ENCODE data around the gene CLCN6.

The CLCN6 gene

GRCh38 chr1:11877074-11877473 is 71.1 kb downstream of the CLCN6 start:
- Histone ChIP-seq H3K4me1 (ENCODE audit: low read length) (no peaks in the 10 kb centered on the region), H3K9me3 (replicated peaks; ENCODE audit: insufficient read depth, low read length) (no peaks in the 10 kb centered on the region), H2AFZ (ENCODE audit: low read length) (no peak overlapping the region), H3K9me2 (replicated peaks; ENCODE audit: insufficient read depth, low read length) (no peaks in the 10 kb centered on the region), H3K27ac (ENCODE audit: low read length) (no peak overlapping the region), H4K20me1 (ENCODE audit: insufficient read depth, low read length) (no peaks in the 10 kb centered on the region), H3K4me3 (ENCODE audit: low read length) (no peak overlapping the region), H3K36me3 (replicated peaks; ENCODE audit: insufficient read depth, low read length) (no peaks in the 10 kb centered on the region), H3K27me3 (replicated peaks; ENCODE audit: insufficient read depth, low read length) (peaks cover 98% of the 10 kb centered on the region), H3K79me2 (ENCODE audit: low read length) (no peaks in the 10 kb centered on the region), H3K4me2 (ENCODE audit: low read depth, low read length) (no peak overlapping the region), H3F3A (ENCODE audit: insufficient read depth, low read length) (no peaks in the 10 kb centered on the region), H3K9ac (ENCODE audit: low read length) (no peak overlapping the region)
- no peak for DNase-seq
- no peak for TF ChIP-seq CTCF (IDR thresholded peaks at IDR 0.05; ENCODE audit: low read length)
- no peak for TF ChIP-seq EZH2phosphoT487 (IDR thresholded peaks at IDR 0.05; ENCODE audit: low read length)
- TF ChIP-seq EZH2 (optimal IDR thresholded peaks at IDR 0.05; ENCODE audit: low read depth, low read length): no peak

GRCh38 chr1:11878081-11878890 is 72.3 kb downstream of the CLCN6 start:
- Histone ChIP-seq H3K27me3 (replicated peaks; ENCODE audit: insufficient read depth, low read length) (peaks cover 100% of the 10 kb centered on the region), H3K4me2 (ENCODE audit: low read depth, low read length) (no peak overlapping the region), H3K9me2 (replicated peaks; ENCODE audit: insufficient read depth, low read length) (no peaks in the 10 kb centered on the region), H3K4me3 (ENCODE audit: low read length) (no peak overlapping the region), H3F3A (ENCODE audit: insufficient read depth, low read length) (no peaks in the 10 kb centered on the region), H4K20me1 (ENCODE audit: insufficient read depth, low read length) (no peaks in the 10 kb centered on the region), H3K27ac (ENCODE audit: low read length) (no peak overlapping the region), H3K9me3 (replicated peaks; ENCODE audit: insufficient read depth, low read length) (no peaks in the 10 kb centered on the region), H3K4me1 (ENCODE audit: low read length) (no peaks in the 10 kb centered on the region), H3K36me3 (replicated peaks; ENCODE audit: insufficient read depth, low read length) (no peaks in the 10 kb centered on the region), H2AFZ (ENCODE audit: low read length) (no peak overlapping the region), H3K79me2 (ENCODE audit: low read length) (no peaks in the 10 kb centered on the region), H3K9ac (ENCODE audit: low read length) (no peak overlapping the region)
- DNase-seq: no peak
- TF ChIP-seq EZH2phosphoT487 (IDR thresholded peaks at IDR 0.05; ENCODE audit: low read length): no peak
- TF ChIP-seq CTCF (IDR thresholded peaks at IDR 0.05; ENCODE audit: low read length): no peak
- TF ChIP-seq EZH2 (optimal IDR thresholded peaks at IDR 0.05; ENCODE audit: low read depth, low read length): no peak

- Histone ChIP-seq H3K9me2 (replicated peaks; ENCODE audit: insufficient read depth, low read length) (no peaks in the 10 kb centered on the region), H3K4me3 (ENCODE audit: low read length) (no peak overlapping the region), H4K20me1 (ENCODE audit: insufficient read depth, low read length) (no peaks in the 10 kb centered on the region), H3K79me2 (ENCODE audit: low read length) (no peaks in the 10 kb centered on the region), H3K36me3 (replicated peaks; ENCODE audit: insufficient read depth, low read length) (no peaks in the 10 kb centered on the region), H3K27me3 (replicated peaks; ENCODE audit: insufficient read depth, low read length) (peaks cover 100% of the 10 kb centered on the region), H3K4me1 (ENCODE audit: low read length) (no peaks in the 10 kb centered on the region), H3K9me3 (replicated peaks; ENCODE audit: insufficient read depth, low read length) (no peaks in the 10 kb centered on the region), H3K9ac (ENCODE audit: low read length) (no peak overlapping the region), H3K27ac (ENCODE audit: low read length) (no peak overlapping the region), H2AFZ (ENCODE audit: low read length) (no peak overlapping the region), H3K4me2 (ENCODE audit: low read depth, low read length) (no peak overlapping the region), H3F3A (ENCODE audit: insufficient read depth, low read length) (no peaks in the 10 kb centered on the region)
- DNase-seq: no peak
- TF ChIP-seq CTCF (IDR thresholded peaks at IDR 0.05; ENCODE audit: low read length): no peak
- no peak for TF ChIP-seq EZH2phosphoT487 (IDR thresholded peaks at IDR 0.05; ENCODE audit: low read length)
- no peak for TF ChIP-seq EZH2 (optimal IDR thresholded peaks at IDR 0.05; ENCODE audit: low read depth, low read length)
These were observed 72.8 kb downstream of the CLCN6 start for GRCh38 chr1:11878891-11879190.

All from MM.1S (cell line).